HS-27A (cell line): ENCODE results near the gene TDRD15.
"Not testable (repeated sequence)": the region's sequence is repeated elsewhere in the genome, so short reads cannot be mapped to it uniquely, and the experiment has no call there.

Source experiments
- DNase-seq: peaks from one replicate; pipeline ENCODE4 v3.0.0-alpha.2; 2012; ENCODE audit warnings: low read depth, missing footprints

TDRD15 gene

GRCh38 chr2:21123473-21124393 lies at the start of gene TDRD15:
TDRD15 (plus strand) TSS chr2:21123968; CDS start chr2:21137468, 13,500 bp downstream.
- no peak for DNase-seq

GRCh38 chr2:21078296-21078695 lies 45.5 kb upstream of the TDRD15 start:
- no peak for DNase-seq

- DNase-seq: no peak
Measured at GRCh38 chr2:21083482-21083881, 40.3 kb upstream of the TDRD15 start.

- DNase-seq: no peak
Measured at GRCh38 chr2:21084401-21084800, 39.4 kb upstream of the TDRD15 start.

GRCh38 chr2:21092308-21092869 lies 31.4 kb upstream of the TDRD15 start:
- DNase-seq: no peak

GRCh38 chr2:21095178-21095577 lies 28.6 kb upstream of the TDRD15 start:
- no peak for DNase-seq

- DNase-seq: no peak
Measured at GRCh38 chr2:21095714-21096113, 28.1 kb upstream of the TDRD15 start.

- DNase-seq: no peak
Measured at GRCh38 chr2:21096458-21096857, 27.3 kb upstream of the TDRD15 start.

GRCh38 chr2:21097331-21097730 lies 26.4 kb upstream of the TDRD15 start:
- no peak for DNase-seq

- no peak for DNase-seq
Measured at GRCh38 chr2:21098294-21098693, 25.5 kb upstream of the TDRD15 start.

GRCh38 chr2:21099281-21099907 lies 24.4 kb upstream of the TDRD15 start:
- DNase-seq: no peak

- DNase-seq: not testable (repeated sequence)
Measured at GRCh38 chr2:21101514-21102155, 22.1 kb upstream of the TDRD15 start.

GRCh38 chr2:21102356-21102755 lies 21.4 kb upstream of the TDRD15 start:
- no peak for DNase-seq

GRCh38 chr2:21103274-21103891 lies 20.4 kb upstream of the TDRD15 start:
- DNase-seq: no peak

GRCh38 chr2:21104030-21104660 lies 19.6 kb upstream of the TDRD15 start:
- no peak for DNase-seq

- no peak for DNase-seq
Measured at GRCh38 chr2:21111012-21111411, 12.8 kb upstream of the TDRD15 start.

- DNase-seq: no peak
Measured at GRCh38 chr2:21117688-21118087, 6.1 kb upstream of the TDRD15 start.

- DNase-seq: no peak
Measured at GRCh38 chr2:21118302-21118920, 5.4 kb upstream of the TDRD15 start.

GRCh38 chr2:21131861-21132260 lies 8.1 kb downstream of the TDRD15 start:
- DNase-seq: no peak

GRCh38 chr2:21135585-21135984 lies 11.8 kb downstream of the TDRD15 start:
- DNase-seq: no peak

- DNase-seq: no peak
Measured at GRCh38 chr2:21142149-21142548, 18.4 kb downstream of the TDRD15 start.
